ENCODE measurements around the gene AREL1.

The AREL1 gene

DNA sequence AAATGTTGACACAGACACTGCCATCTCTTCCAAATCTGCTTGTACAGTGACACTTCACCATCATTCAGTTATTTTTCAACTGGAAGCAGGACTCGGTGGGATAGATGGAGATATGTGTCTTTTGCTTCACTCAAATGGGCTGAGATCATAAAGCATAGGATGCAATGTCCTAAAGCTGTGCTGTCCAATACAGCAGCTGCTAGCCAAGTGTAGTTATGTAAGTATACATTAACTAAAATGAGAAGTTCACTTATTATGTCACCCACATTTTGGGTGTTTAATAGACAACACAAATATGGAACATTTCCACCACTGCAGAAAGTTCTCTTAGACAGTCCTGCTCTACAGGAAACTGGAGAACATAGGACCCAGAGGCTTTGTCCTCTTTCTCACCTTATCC, 43.6 kb downstream of the AREL1 start:
- CTCF ChIA-PET = interaction anchor here (2.2 kb wide), 1 partner anchor 14 kb away, joined by 8 read pairs; no protein-coding TSS in a partner anchor
- TF ChIP-seq, protein P1, sequence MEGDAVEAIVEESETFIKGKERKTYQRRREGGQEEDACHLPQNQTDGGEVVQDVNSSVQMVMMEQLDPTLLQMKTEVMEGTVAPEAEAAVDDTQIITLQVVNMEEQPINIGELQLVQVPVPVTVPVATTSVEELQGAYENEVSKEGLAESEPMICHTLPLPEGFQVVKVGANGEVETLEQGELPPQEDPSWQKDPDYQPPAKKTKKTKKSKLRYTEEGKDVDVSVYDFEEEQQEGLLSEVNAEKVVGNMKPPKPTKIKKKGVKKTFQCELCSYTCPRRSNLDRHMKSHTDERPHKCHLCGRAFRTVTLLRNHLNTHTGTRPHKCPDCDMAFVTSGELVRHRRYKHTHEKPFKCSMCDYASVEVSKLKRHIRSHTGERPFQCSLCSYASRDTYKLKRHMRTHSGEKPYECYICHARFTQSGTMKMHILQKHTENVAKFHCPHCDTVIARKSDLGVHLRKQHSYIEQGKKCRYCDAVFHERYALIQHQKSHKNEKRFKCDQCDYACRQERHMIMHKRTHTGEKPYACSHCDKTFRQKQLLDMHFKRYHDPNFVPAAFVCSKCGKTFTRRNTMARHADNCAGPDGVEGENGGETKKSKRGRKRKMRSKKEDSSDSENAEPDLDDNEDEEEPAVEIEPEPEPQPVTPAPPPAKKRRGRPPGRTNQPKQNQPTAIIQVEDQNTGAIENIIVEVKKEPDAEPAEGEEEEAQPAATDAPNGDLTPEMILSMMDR (IDR thresholded peaks at IDR 0.05; ENCODE audit: control extremely low read depth, extremely low read depth, low read depth, missing control alignments) = no peak
- DNase-seq (ENCODE audit: extremely low spot score) = no peak
- POLR2A ChIA-PET = no interaction called here

DNA sequence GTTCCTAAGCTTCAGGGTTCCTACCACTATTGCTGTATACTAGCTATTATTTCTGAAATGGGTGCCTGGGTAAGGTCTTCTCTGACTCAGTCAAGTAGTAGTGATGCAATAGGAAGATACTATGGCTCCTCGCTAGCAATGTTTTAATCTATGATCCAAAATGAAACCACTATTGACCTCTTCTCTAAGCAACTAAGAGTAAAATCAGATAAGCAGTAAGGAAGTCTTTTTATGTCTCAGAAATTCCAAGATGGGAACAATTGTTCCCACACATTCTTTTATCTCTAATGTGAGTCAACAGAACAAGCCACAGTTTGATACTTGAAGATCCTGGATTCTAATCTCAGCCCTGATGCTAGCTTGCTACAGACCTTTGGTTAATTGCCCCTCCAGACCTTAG, 45.1 kb downstream of the AREL1 start:
- TF ChIP-seq, protein P1 (IDR thresholded peaks at IDR 0.05; ENCODE audit: control extremely low read depth, extremely low read depth, low read depth, missing control alignments) = no peak
- ChIA-PET POLR2A (no interaction called here), CTCF (interaction anchor here (0.8 to 2.2 kb wide), 5 partner anchors 10 to 156 kb away, joined by 3 to 8 read pairs (median 3); no protein-coding TSS in a partner anchor)
- DNase-seq (ENCODE audit: extremely low spot score) = no peak

DNA sequence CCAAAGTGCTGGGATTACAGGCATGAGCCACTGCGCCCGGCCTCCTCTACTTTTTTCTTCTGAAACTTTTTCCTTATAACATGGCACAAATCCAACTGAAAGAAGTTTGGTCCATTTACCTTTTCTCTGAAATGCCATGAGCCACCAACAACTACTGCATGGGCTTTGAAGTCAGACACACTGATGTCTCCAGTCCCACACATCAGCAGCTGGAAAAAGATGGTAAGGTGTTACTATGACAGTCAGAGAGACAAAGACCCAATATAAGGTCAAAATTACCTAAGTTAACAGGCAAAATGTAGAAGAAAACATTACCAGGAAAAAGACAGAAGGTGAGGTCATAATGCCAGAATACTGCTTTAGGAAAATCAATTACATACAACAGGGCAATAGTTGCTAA, 48.2 kb downstream of the AREL1 start:
- TF ChIP-seq, protein P1 (IDR thresholded peaks at IDR 0.05; ENCODE audit: control extremely low read depth, extremely low read depth, low read depth, missing control alignments) = no peak
- DNase-seq (ENCODE audit: extremely low spot score) = no peak
- ChIA-PET CTCF (no interaction called here), POLR2A (no interaction called here)

DNA sequence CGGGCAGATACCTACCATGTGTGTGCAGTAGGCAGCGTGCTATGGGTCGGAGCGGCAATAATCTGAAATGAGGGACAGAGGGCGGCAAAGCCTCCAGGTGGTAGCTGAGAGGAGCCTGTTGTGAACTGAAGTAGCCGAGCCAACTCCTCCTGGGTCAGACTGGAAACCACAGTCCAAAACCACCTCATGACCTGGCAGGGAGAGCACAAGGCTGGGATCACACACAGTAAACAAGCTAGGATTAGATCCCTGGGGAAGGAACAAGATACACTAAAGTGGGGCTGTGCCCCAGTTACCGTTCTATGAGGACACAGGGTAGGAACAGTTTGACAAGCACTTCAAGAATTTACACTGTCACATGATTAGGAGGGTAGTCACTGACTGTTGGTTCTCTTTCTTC, 49.0 kb downstream of the AREL1 start:
- TF ChIP-seq, protein P1 (IDR thresholded peaks at IDR 0.05; ENCODE audit: control extremely low read depth, extremely low read depth, low read depth, missing control alignments) = no peak
- CTCF ChIA-PET = interaction anchor here (1.0 kb wide), 1 partner anchor 10 kb away, joined by 4 read pairs; no protein-coding TSS in a partner anchor
- POLR2A ChIA-PET = no interaction called here
- DNase-seq (ENCODE audit: extremely low spot score) = no peak

DNA sequence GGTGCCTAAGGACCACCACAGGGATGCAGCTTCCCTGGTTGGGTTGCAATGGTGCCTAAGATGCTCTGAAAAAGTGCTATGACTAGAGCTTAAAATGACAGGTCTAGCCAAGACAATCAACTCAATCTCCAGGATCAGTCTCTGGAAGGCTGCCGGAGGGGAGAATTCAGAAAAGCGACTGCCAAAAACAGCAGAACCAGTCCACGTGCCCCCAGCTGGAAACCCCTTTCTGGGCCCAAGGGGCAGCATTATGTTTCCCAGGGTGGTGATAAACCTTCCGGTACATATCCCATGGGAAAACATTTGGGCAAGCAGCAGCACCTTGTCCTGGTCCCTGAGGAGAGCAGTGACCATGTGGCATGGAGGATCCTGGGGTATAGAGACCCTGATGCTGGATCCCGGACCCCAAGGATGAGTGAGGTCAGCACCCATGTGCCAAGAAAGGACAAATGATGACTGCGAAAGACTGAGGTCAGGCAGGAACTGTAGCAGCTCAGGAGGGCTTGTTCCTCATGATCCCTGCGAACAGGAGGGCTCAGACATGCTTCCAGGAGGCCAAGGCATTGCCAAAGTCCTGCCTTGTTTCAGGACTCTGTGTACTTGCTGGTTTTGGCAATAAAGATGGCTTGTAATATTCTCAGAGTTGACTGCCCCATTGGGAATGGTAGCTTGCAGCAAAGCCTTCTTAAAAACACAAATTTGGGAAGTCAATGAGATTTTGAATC, 51.0 kb downstream of the AREL1 start:
- ChIA-PET POLR2A (no interaction called here), CTCF (interaction anchor here (0.7 to 1.6 kb wide), 3 partner anchors 14 to 50 kb away, joined by 3 to 4 read pairs (median 4); partner anchors contain the start of gene LTBP2)
- TF ChIP-seq, protein P1 (IDR thresholded peaks at IDR 0.05; ENCODE audit: control extremely low read depth, extremely low read depth, low read depth, missing control alignments) = no peak
- DNase-seq (ENCODE audit: extremely low spot score) = no peak

DNA sequence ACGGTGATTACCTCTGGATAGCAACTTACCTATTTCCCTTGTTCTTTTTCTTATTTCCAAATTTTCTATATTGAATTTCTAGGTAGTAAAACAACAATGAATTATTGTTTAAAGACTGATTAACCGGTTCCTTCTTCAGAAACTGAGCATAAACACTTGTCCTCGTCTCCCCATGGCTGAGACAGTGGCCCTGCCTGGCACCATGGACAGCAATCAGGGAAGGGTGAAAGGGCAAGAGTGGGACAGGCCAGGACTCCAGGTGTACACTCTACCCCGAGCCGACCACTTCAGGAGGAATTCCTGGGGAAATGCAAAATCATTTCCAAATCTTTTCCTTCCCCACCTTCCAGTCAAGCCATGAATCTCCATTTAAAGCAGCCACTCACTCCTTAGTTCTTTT, 52.0 kb downstream of the AREL1 start:
- no peak for DNase-seq (ENCODE audit: extremely low spot score)
- CTCF ChIA-PET = interaction anchor here (1.2 kb wide), 1 partner anchor 13 kb away, joined by 4 read pairs; no protein-coding TSS in a partner anchor
- POLR2A ChIA-PET = no interaction called here
- TF ChIP-seq, protein P1 (IDR thresholded peaks at IDR 0.05; ENCODE audit: control extremely low read depth, extremely low read depth, low read depth, missing control alignments) = no peak

Data from GM10248 (cell line).